Measurements from ENCODE around the gene TFAP2E. TPM values are rescaled to one million over a fixed set of nuclear protein-coding genes. Genes with fewer than 3 reads are reported as not detected.

The TFAP2E gene
- total and polyA plus RNA-seq, 2 donors from 2014 or later, result 0.28 to 1.0 TPM

DNA sequence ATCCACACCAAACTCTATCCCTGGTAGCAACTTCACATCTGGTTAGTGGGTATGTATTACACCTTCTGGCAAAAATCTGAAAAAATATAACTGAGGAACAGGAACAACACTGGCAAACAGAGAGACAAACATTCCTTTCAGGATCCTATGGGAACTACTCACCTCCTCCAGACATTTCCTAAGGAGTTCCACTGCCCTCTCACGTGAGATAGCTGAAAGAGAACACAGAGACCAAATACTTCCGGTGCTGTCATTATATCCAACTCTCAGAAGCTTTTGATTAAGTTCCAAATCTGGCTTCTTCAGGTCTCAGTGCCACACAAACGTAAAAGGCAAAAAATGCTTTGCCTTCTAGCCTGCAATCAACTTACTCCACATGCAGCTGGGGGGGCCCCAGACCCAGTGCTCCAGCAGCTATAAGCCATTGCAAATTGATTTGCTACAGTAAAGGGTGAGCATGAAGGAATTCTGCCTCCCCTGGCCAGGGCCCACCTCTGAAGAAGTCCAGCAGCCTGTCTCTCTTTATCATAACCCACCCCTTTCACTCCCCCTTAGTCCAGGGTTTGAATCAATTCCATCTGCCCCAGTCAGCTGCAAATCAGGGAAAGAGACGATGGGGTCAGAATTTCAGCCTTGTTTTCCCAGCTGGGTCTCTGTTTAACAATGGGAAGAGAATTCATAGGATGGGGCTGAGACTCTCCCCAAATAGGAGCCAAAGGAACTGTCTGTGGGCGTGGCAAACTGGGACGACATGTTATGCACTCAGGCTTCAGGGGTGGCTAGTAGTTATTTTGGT lies 32.2 kb downstream of the TFAP2E start:
- Histone ChIP-seq H3K27ac (ENCODE audit: low read depth in 2 of 2, low read length in 2 of 2) (no peak overlapping the region), H3K9ac (ENCODE audit: low read length in 3 of 3) (no peak overlapping the region), H3K4me1 (ENCODE audit: control insufficient read depth in 2 of 3, insufficient read depth in 2 of 3, low read depth in 1 of 3, low read length in 3 of 3) (no peaks in the 10 kb centered on the region), H3K9me3 (ENCODE audit: control insufficient read depth in 2 of 3, insufficient read depth in 1 of 3, low read length in 3 of 3) (no peaks in the 10 kb centered on the region), H3K36me3 (ENCODE audit: control insufficient read depth in 2 of 3, insufficient read depth in 3 of 3, low read length in 3 of 3) (peaks cover 14 to 29% (median 28%) of the 10 kb centered on the region in 3 donors), H3K4me3 (ENCODE audit: low read length in 3 of 3) (no peak overlapping the region), H3K27me3 (ENCODE audit: control insufficient read depth, insufficient read depth, low read length) (no peaks in the 10 kb centered on the region)
- TF ChIP-seq, protein P1, sequence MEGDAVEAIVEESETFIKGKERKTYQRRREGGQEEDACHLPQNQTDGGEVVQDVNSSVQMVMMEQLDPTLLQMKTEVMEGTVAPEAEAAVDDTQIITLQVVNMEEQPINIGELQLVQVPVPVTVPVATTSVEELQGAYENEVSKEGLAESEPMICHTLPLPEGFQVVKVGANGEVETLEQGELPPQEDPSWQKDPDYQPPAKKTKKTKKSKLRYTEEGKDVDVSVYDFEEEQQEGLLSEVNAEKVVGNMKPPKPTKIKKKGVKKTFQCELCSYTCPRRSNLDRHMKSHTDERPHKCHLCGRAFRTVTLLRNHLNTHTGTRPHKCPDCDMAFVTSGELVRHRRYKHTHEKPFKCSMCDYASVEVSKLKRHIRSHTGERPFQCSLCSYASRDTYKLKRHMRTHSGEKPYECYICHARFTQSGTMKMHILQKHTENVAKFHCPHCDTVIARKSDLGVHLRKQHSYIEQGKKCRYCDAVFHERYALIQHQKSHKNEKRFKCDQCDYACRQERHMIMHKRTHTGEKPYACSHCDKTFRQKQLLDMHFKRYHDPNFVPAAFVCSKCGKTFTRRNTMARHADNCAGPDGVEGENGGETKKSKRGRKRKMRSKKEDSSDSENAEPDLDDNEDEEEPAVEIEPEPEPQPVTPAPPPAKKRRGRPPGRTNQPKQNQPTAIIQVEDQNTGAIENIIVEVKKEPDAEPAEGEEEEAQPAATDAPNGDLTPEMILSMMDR (IDR thresholded peaks at IDR 0.05; ENCODE audit: borderline replicate concordance, extremely low read depth, insufficient read depth), result no peak
- intact Hi-C loops (cut with DNase I), result no loop called here
- FAIRE-seq (no peak), DNase-seq (no peak)

DNA sequence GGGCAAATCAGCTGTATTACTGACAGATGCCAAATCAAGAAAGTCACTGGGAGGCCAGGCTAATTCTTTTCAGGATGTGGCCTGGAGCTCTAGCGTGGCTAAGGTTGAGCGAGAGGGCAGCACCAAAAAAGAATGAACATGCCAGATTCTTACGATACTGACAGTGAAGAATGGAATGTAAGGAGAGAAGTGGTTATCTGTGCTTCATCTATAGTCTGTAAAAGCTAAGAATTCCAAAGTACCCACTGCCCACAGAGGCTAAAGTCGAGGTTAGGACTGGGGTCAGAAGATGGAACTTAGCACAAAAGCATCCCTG lies 32.7 kb downstream of the TFAP2E start:
- H3K36me3 ChIP-seq (ENCODE audit: control insufficient read depth in 2 of 3, insufficient read depth in 3 of 3, low read length in 3 of 3), result peaks cover 14 to 29% (median 28%) of the 10 kb centered on the region in 3 donors
- FAIRE-seq (no peak), DNase-seq (no peak)
- TF ChIP-seq, protein P1 (IDR thresholded peaks at IDR 0.05; ENCODE audit: borderline replicate concordance, extremely low read depth, insufficient read depth), result no peak
- no peaks in the 10 kb centered on the region for H3K4me1 ChIP-seq (ENCODE audit: control insufficient read depth in 2 of 3, insufficient read depth in 2 of 3, low read depth in 1 of 3, low read length in 3 of 3)
- intact Hi-C loops (cut with DNase I), result no loop called here
- no peaks in the 10 kb centered on the region for H3K27me3 ChIP-seq (ENCODE audit: control insufficient read depth, insufficient read depth, low read length)
- no peak overlapping the region for H3K4me3 ChIP-seq (ENCODE audit: low read length in 3 of 3)
- H3K9me3 ChIP-seq (ENCODE audit: control insufficient read depth in 2 of 3, insufficient read depth in 1 of 3, low read length in 3 of 3), result no peaks in the 10 kb centered on the region
- no peak overlapping the region for H3K27ac ChIP-seq (ENCODE audit: low read depth in 2 of 2, low read length in 2 of 2)
- H3K9ac ChIP-seq (ENCODE audit: low read length in 3 of 3), result no peak overlapping the region

DNA sequence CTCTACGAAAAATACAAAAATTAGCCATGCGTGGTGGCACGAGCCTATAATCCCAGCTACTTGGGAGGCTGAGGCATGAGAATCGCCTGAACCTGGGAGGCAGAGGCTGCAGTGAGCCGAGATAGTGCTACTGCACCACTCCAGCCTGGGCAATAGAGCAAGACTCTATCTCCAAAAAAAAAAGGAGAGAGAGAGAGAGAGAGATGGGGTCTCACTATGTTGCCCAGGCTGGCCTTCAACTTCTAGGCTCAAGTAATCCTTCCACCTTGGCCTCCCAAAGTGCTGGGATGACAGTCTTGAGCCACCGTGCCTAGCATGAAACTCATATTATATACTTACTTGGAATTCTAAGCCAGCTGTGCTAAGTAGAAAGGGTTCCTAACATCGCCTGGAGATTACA lies 38.5 kb downstream of the TFAP2E start:
- DNase-seq, result no peak
- Histone ChIP-seq H3K9me3 (ENCODE audit: control insufficient read depth in 2 of 3, insufficient read depth in 1 of 3, low read length in 3 of 3) (no peaks in the 10 kb centered on the region), H3K36me3 (ENCODE audit: control insufficient read depth in 2 of 3, insufficient read depth in 3 of 3, low read length in 3 of 3) (peaks cover 7 to 27% (median 10%) of the 10 kb centered on the region in 3 donors), H3K4me1 (ENCODE audit: control insufficient read depth in 2 of 3, insufficient read depth in 2 of 3, low read depth in 1 of 3, low read length in 3 of 3) (no peaks in the 10 kb centered on the region), H3K27me3 (ENCODE audit: control insufficient read depth, insufficient read depth, low read length) (no peaks in the 10 kb centered on the region), H3K27ac (ENCODE audit: low read depth in 2 of 2, low read length in 2 of 2) (no peak overlapping the region), H3K9ac (ENCODE audit: low read length in 3 of 3) (no peak overlapping the region), H3K4me3 (ENCODE audit: low read length in 3 of 3) (no peak overlapping the region)
- intact Hi-C loops (cut with DNase I), result no loop called here
- TF ChIP-seq, protein P1 (IDR thresholded peaks at IDR 0.05; ENCODE audit: borderline replicate concordance, extremely low read depth, insufficient read depth), result no peak
- FAIRE-seq, result no peak

All from kidney (tissue), 14 donors.